LHCN-M2 (cell line): Measurements from ENCODE around the gene ALDOC. TPM values are rescaled to one million over a fixed set of nuclear protein-coding genes. Genes with fewer than 3 reads are reported as not detected.

Experiments used
- DNase-seq: peaks from one replicate; pipeline ENCODE4 v3.0.0-alpha.2; 2012; ENCODE audit warnings: low read depth
- total RNA-seq: library from RNA; depleted of rRNA; stranded (reverse); fragments of >200 nt; gene quantifications from 2 replicates; pipeline ENCODE4 v1.2.3, GENCODE V29; 2014

ALDOC gene
- total RNA-seq, 1 experiment from 2014 or later = 38.5 TPM

- DNase-seq = peak; percentile 59
Observed at GRCh38 chr17:28552176-28552999, 24.3 kb downstream of the ALDOC start, which contains the start of gene UNC119. Gene UNC119 (minus strand): TSS chr17:28552624. CDS start chr17:28552557, 67 bp downstream.

DNA sequence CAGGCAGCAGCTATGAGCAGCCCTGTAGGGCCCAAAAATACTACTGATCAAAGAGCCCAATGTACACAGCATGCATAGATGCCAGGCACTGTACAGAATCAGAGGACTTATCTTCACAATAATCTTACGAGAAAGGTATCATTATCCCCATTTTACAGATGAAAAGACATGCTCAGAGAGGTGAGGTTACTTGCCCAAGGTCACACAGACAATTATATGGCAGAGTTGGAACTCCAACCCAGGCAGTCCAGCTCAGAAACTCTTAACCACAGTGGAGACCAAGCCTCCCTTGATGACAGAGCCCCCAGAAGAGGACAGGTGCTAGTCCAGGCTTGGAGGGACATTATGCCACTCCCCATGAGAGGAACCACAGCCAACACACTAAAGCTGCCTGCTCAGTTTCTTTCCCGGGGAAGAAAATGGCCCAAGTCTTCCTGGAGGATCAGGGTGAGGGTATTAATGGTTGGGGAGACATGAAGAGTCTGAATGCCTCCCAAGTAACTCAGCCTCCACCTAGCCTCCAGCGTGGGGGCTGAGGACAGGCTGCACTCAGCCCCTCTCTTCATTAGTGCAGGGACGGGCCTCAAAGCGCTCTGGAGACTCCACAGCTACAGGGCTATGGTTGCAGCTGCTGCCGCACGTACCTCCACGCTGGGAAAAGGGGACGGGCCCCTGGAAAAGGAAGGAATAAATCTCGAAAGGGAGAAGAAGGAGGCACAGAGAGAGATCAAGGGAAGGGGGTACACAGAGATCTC, 25.1 kb downstream of the ALDOC start:
- peak; percentile 41 for DNase-seq

DNA sequence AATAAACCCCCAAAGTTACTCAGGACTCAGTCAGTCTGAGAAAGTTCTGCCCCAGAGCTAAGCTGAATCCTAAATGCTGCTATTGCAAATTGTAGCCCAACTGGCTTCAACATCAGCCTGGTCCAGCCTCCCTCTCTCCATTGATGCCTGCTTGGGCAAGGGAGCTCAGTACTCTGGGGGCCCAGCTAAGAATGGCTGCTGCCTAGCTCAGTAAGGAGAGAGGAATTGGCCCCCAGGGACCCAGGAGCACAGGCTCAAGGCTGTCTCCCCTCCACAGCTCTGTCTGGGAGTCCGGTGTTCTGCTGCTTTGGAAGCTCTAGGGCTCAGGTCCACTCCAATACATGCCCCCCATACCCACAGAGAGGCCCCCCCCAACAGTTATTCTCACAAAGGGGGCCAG, 25.8 kb downstream of the ALDOC start:
- no peak for DNase-seq

GRCh38 chr17:28549236-28550132, 27.2 kb downstream of the ALDOC start:
- no peak for DNase-seq

GRCh38 chr17:28548417-28549130, 28.1 kb downstream of the ALDOC start:
- DNase-seq = no peak

DNA sequence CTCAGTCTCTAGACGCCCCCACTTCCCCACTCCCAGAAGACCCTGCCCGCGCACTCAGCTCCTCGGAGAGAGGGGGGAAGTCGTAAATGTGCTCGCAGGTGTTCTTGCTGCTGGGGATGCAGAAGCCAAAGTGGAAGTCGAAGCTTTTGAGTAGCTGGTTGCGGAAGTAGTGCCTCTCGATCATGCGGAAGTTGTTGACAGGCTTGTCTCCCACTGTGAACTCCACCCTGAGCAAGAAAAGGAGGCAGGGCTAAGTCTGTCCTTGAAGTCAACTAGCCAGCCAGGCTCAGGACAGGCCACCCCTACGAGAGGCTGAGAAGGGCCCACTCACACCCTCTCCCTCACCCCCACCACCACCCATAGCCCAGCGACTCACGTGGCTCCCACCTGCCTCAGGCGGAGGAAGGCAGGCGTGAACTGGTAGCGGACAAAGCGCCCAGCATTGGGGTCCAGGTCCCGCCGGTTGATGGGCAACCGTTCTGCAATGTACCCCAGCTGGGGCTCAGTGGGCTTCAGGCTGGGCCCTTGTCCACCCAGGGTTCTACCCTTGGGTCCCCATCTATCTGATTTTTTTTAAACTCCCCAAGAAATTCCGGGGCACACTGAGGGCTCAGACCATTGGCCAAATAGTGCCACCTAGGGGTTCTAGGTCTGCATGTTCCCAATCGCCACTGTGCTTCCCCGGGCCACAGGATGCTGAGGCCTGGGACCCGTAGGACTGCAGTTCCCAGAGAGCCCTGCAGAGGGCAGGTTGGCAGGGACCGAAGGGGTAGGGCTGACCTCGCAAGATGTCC, 28.9 kb downstream of the ALDOC start:
- DNase-seq = peak; percentile 73

DNA sequence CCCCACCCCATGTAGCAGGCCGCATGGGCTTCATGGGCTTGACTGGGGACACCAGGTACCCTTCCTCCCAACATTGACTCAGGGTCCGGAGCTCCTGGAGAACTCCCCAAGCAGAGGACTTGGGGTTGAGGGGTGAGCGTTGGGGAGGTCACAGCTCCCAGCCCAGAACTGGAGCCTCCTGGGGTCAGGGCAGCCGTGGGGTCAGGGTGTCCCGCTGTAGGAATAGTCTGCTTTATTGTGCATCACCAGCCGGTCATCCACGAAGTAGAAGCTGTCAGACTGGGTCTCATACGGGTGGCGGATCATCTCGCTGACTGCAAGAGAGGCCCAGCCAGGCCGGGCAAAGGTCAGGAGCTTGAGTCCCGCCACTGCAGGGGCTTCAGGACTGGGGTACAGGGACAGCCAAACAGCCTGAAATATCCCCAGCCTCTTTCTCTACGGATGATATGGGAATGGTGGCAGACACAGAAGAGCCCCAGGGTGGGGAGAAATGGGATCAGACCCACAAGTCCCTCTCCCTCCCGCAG, 29.5 kb downstream of the ALDOC start:
- no peak for DNase-seq

DNA sequence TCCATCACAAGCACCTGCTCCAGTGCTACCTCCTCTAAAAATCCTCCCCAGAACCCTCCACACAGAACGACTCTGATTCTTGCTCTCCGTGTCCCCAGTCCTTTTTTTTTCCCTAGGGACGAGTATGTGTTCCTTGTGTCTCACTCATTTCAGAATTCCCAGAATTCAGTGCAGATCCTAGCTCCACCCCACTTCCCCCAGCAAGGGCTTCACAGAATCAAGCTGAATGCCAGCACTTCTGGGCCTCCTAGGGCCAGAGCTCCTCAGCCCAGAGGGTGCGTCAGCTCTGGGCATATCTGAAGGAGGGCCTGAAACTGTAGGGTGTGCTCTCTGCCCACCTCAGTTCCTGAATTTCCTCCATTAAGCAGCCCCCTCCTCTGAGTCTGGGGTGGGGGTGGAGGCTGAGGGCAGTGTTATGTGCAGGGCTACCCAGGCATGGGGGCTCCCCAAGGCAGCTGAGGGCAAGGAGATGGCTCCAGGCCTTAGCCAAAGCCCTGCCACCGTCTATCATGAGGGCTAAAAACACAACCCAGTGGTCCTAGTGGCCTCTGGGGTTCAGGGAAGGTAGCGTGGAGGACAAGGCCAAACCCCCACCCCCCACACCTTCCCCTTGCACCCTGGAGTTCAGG, 30.8 kb downstream of the ALDOC start:
- no peak for DNase-seq

GRCh38 chr17:28545141-28545503, 31.6 kb downstream of the ALDOC start:
- DNase-seq = no peak

- DNase-seq = no peak
Observed at GRCh38 chr17:28544402-28545140, 32.1 kb downstream of the ALDOC start.

- DNase-seq = no peak
Observed at GRCh38 chr17:28541439-28541838, 35.3 kb downstream of the ALDOC start.

DNA sequence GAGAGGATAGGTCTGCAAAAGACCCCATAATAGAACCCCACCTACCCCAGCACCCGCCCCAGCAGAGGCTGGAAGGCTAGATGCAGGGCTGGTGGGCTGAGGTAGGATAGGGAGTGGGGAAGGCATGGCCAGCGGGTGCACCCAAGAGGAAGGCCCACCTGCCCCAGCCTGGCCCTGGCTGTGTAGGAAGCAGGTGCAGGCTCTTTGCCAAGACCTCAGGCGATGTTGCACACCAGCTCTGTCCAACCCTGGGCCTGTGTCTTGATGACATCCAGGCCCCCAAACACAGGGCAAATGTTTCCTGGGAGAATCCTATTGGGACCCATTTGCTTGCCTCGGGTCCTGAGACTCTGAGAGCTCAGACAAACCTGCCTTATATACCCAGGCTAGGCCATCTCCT, 36.5 kb downstream of the ALDOC start:
- DNase-seq = no peak

DNA sequence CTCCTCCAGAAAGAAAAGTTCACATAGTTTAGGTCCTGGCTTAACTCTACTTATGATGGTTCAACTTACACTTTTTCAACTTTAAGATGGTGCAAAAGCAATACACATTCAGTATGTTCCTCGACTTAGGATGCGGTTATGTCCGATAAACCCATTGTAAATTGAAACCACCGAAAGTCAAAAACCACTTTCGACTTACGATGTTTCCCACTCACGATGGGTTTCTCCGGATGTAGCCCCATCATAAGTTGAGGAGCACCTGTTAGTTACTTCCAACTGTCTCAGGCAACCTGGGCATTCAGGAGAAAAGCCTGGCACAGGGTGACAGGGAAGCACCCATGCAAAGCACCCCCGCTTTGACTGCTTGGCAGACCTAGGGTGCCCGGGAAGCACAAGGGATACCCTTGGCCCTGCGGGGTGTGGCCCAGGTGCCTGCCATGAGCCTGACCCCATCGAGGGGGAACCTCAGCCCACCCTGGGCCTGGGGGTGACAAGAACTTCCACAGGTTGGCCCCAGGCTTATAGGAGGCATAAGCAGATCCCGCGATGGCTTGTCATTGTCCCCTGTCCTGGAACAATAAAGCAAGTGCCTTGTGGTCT, 38.3 kb downstream of the ALDOC start:
- DNase-seq = no peak

DNA sequence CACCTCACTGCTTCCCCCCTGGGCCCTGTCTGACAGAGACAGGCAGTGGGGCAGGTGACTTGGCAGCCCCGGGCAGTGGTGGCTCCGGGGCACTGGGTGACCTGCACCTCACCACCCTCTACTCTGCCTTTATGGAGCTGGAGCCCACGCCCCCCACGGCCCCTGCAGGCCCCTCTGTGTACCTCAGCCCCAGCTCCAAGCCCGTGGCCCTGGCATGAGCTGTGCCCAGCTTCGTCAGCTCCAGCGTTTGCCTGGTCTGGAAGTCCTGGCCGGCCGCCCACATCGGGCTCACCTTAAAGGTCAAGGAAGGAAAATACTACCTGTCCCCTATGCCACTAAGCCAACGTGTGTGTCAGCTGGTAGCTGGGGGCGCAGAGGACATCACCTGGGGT, 39.5 kb downstream of the ALDOC start:
- DNase-seq = no peak

- no peak for DNase-seq
Observed at GRCh38 chr17:28536532-28537218, 40.0 kb downstream of the ALDOC start.

- DNase-seq = no peak
Observed at GRCh38 chr17:28534740-28535375, 41.8 kb downstream of the ALDOC start.

GRCh38 chr17:28533091-28533807, 43.4 kb downstream of the ALDOC start:
- DNase-seq = no peak
